MCF 10A (cell line): ENCODE results near the gene THADA. TPM values are rescaled to one million over a fixed set of nuclear protein-coding genes. Genes with fewer than 3 reads are reported as not detected.

Experiments used
- BruUV-seq: library from RNA; stranded (reverse); fragments of 400-500 nt; replicated peaks from 2 replicates; lab custom pipeline; 2021; lab: Mats Ljungman, UMichigan
- CTCF ChIA-PET: fragments of 300-600 bp; sonication (Branson Sonifier 250); formaldehyde crosslinking; extraction: SDS; loops from one replicate; lab custom pipeline; 2021; ENCODE audit warnings: antibody characterized with exemption, inconsistent platforms; lab: Yijun Ruan, JAX
- POLR2A ChIA-PET: fragments of 300-600, 350-650 bp; sonication (Branson Sonifier 250); formaldehyde crosslinking; extraction: SDS; loops from one replicate; lab custom pipeline; 2020; ENCODE audit warnings: antibody characterized with exemption, inconsistent platforms; lab: Yijun Ruan, JAX
- DNase-seq: peaks from one replicate; pipeline ENCODE4 v3.0.0-alpha.2; 2018; ENCODE audit not compliant: unreplicated experiment
- H3K27ac Mint-ChIP-seq: one replicate; pipeline ENCODE4 v1.8.0; 2022; ENCODE audit warnings: mild to moderate bottlenecking, low read depth, mixed read lengths; ENCODE audit not compliant: unreplicated experiment
- H3K27me3 Mint-ChIP-seq: one replicate; pipeline ENCODE4 v1.8.0; 2022; ENCODE audit warnings: mixed read lengths; ENCODE audit not compliant: insufficient read depth, unreplicated experiment
- H3K36me3 Mint-ChIP-seq: one replicate; pipeline ENCODE4 v1.8.0; 2022; ENCODE audit warnings: mild to moderate bottlenecking, moderate library complexity, mixed read lengths; ENCODE audit not compliant: insufficient read depth, unreplicated experiment
- H3K4me1 Mint-ChIP-seq: one replicate; pipeline ENCODE4 v1.8.0; 2022; ENCODE audit warnings: mixed read lengths; ENCODE audit not compliant: insufficient read depth, unreplicated experiment
- H3K4me3 Mint-ChIP-seq: one replicate; pipeline ENCODE4 v1.8.0; 2022; ENCODE audit warnings: mild to moderate bottlenecking, moderate library complexity, mixed read lengths; ENCODE audit not compliant: unreplicated experiment
- H3K9me3 Mint-ChIP-seq: one replicate; pipeline ENCODE4 v1.8.0; 2022; ENCODE audit warnings: mixed read lengths; ENCODE audit not compliant: unreplicated experiment
- CTCF ChIP-seq: fragments of 200-600 bp; IDR thresholded peaks from one replicate; pipeline ENCODE4 v1.8.0; 2022; ENCODE audit warnings: antibody characterized with exemption, mild to moderate bottlenecking; ENCODE audit not compliant: unreplicated experiment
- intact Hi-C: fragments of 100-400 bp; cut with micrococcal nuclease; formaldehyde crosslinking; loops from 2 replicates; pipeline ENCODE4 v1.14.1; 2022
- total RNA-seq: library from RNA; stranded (reverse); gene quantifications from 2 replicates; pipeline ENCODE4 v1.2.3, GENCODE V29; 2022

THADA gene
- total RNA-seq, 1 experiment from 2014 or later = 49.8 TPM

GRCh38 chr2:43293744-43294695 is 301.8 kb downstream of the THADA start:
- BruUV-seq = no TSS peak
- DNase-seq = peak; percentile 97
- Mint-ChIP-seq H3K27ac (peak overlapping the region; percentile 84), H3K36me3 (peaks cover 36% of the 10 kb centered on the region), H3K9me3 (no peaks in the 10 kb centered on the region), H3K27me3 (no peaks in the 10 kb centered on the region), H3K4me3 (peak overlapping the region; percentile 21), H3K4me1 (peaks cover 19% of the 10 kb centered on the region)
- no peak for TF ChIP-seq CTCF
- intact Hi-C loops = loop anchor here (5.0 kb wide), 1 partner anchor 188 kb away; no protein-coding TSS in a partner anchor
- ChIA-PET CTCF (interaction anchor here (0.6 to 0.9 kb wide), 5 partner anchors 58 to 346 kb away, joined by 3 to 4 read pairs (median 3); no protein-coding TSS in a partner anchor), POLR2A (interaction anchor here (0.6 to 1.8 kb wide), 10 partner anchors 9 to 206 kb away, joined by 3 to 9 read pairs (median 3); no protein-coding TSS in a partner anchor)

- H3K9me3 Mint-ChIP-seq = no peaks in the 10 kb centered on the region
- peaks cover 13% of the 10 kb centered on the region for H3K4me1 Mint-ChIP-seq
- peak overlapping the region; percentile 21 for H3K4me3 Mint-ChIP-seq
- TF ChIP-seq CTCF = no peak
- no peak for DNase-seq
- peaks cover 36% of the 10 kb centered on the region for H3K36me3 Mint-ChIP-seq
- BruUV-seq = no TSS peak
- CTCF ChIA-PET = interaction anchor here (0.6 kb wide), 2 partner anchors 59 to 239 kb away, joined by 3 to 4 read pairs; no protein-coding TSS in a partner anchor
- no peaks in the 10 kb centered on the region for H3K27me3 Mint-ChIP-seq
- H3K27ac Mint-ChIP-seq = peak overlapping the region; percentile 84
- POLR2A ChIA-PET = interaction anchor here (0.6 to 1.8 kb wide), 5 partner anchors 19 to 207 kb away, joined by 3 to 9 read pairs (median 4); no protein-coding TSS in a partner anchor
- intact Hi-C loops = loop anchor here (5.0 kb wide), 1 partner anchor 189 kb away; no protein-coding TSS in a partner anchor
Observed at GRCh38 chr2:43292851-43293743, 302.7 kb downstream of the THADA start.

GRCh38 chr2:43292297-43292696 is 303.5 kb downstream of the THADA start:
- ChIA-PET POLR2A (interaction anchor here (1.3 to 1.8 kb wide), 2 partner anchors 65 to 192 kb away, joined by 3 read pairs; no protein-coding TSS in a partner anchor), CTCF (no interaction called here)
- H3K4me3 Mint-ChIP-seq = no peak overlapping the region
- BruUV-seq = no TSS peak
- no peaks in the 10 kb centered on the region for H3K9me3 Mint-ChIP-seq
- H3K4me1 Mint-ChIP-seq = peaks cover 13% of the 10 kb centered on the region
- H3K27me3 Mint-ChIP-seq = no peaks in the 10 kb centered on the region
- DNase-seq = no peak
- H3K27ac Mint-ChIP-seq = no peak overlapping the region
- H3K36me3 Mint-ChIP-seq = peaks cover 41% of the 10 kb centered on the region
- no peak for TF ChIP-seq CTCF
- intact Hi-C loops = loop anchor here (5.0 kb wide), 1 partner anchor 190 kb away; no protein-coding TSS in a partner anchor
